ENCODE data around the gene ITGB4. TPM values are rescaled to one million over a fixed set of nuclear protein-coding genes. Genes with fewer than 3 reads are reported as not detected.
A peak's percentile ranks its signal among the peaks of the same experiment; 100 is the strongest.

ITGB4 gene
- total and polyA plus RNA-seq, 2 of the 13 experiments (the other 11 are each of a cell fraction or from before 2014, with no cell fraction given): 6.9 to 14.5 TPM

- TF ChIP-seq ZBTB40 (IDR thresholded peaks at IDR 0.05) (no peak), ZBTB40 (CRISPR knock-in tag; IDR thresholded peaks at IDR 0.05) (no peak), ATF7 (IDR thresholded peaks at IDR 0.05) (no peak), ATF7 (CRISPR knock-in tag; IDR thresholded peaks at IDR 0.05) (no peak), CTCF (CRISPR knock-in tag; IDR thresholded peaks at IDR 0.05) (peak; percentile 64), ZFP36 (IDR thresholded peaks at IDR 0.05; ENCODE audit: borderline replicate concordance, low read depth, low read length, partially characterized antibody) (no peak), CEBPB (IDR thresholded peaks at IDR 0.05; ENCODE audit: borderline replicate concordance, low read depth, low read length) (no peak), ARID4A (CRISPR knock-in tag; IDR thresholded peaks at IDR 0.05; ENCODE audit: borderline replicate concordance) (peak; percentile 15; the same call in 1 of the 2 replicates), ZIK1 (CRISPR knock-in tag; IDR thresholded peaks at IDR 0.05; ENCODE audit: borderline replicate concordance, low read depth) (no peak), ZNF629 (CRISPR knock-in tag; conservative IDR thresholded peaks at IDR 0.05) (0 out of 2 replicates have a peak, but pooled peaks have one; percentile 9), ZNF263 (CRISPR knock-in tag; IDR thresholded peaks at IDR 0.05) (no peak), MBD4 (IDR thresholded peaks at IDR 0.05; ENCODE audit: borderline replicate concordance, low read length) (no peak), ZNF788 (CRISPR knock-in tag; IDR thresholded peaks at IDR 0.05; ENCODE audit: borderline replicate concordance) (0 out of 2 replicates have a peak, but pooled peaks have one; percentile 2), NFKBIZ (CRISPR knock-in tag; IDR thresholded peaks at IDR 0.05) (no peak)
Observed at GRCh38 chr17:75758131-75758905, 37.1 kb downstream of the ITGB4 start (continued).
